T-helper 9 cell (primary cell): ENCODE results near the gene RAB1B.
A peak's percentile ranks its signal among the peaks of the same experiment; 100 is the strongest.

Source experiments
- DNase-seq: peaks from one replicate; pipeline ENCODE4 v3.0.0-alpha.2; 2020
- total RNA-seq, 2 donors: gene quantifications; one replicate each; lab custom pipeline; 2026; lab: John Stamatoyannopoulos, UW

The RAB1B gene
- 23.4 to 93.7 reads per million in 2 donors for total RNA-seq

DNA sequence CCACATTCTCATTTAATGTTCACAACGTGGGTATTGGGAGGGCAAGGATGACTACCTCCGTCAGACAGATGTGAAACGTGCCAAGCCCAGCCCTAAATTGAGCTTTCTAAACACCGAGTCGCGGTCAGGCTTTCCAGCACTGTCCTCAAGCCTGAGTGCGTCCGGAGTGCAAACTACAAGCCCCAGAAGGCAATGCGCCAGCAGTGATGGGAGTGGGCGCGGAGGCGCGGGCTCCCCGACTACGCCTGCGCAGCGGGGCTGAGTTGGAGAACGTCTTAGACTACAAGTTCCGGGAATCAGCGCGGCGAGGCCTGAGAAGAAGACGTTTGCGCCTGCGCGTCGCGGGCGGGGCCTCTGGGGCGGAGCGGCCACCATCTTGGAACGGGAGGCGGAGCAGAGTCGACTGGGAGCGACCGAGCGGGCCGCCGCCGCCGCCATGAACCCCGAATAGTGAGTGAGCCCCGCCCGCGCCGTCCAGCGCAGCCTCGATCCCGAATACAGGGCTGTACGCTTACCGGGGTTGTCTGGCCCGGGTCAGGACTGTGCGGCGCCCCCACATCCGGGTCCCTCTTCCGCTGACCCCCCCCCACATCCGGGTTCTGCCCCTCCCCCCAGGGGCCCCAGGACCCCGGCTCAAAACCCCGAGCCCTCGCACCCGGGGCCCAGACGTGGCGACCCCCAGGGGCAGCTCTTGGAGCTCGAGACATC, at the start of gene RAB1B:
Gene RAB1B, plus strand, starts transcription at position 396 of the 708 bp plus-strand sequence. Its CDS starts 41 bp downstream, at position 437.
- DNase-seq = peak; percentile 99

DNA sequence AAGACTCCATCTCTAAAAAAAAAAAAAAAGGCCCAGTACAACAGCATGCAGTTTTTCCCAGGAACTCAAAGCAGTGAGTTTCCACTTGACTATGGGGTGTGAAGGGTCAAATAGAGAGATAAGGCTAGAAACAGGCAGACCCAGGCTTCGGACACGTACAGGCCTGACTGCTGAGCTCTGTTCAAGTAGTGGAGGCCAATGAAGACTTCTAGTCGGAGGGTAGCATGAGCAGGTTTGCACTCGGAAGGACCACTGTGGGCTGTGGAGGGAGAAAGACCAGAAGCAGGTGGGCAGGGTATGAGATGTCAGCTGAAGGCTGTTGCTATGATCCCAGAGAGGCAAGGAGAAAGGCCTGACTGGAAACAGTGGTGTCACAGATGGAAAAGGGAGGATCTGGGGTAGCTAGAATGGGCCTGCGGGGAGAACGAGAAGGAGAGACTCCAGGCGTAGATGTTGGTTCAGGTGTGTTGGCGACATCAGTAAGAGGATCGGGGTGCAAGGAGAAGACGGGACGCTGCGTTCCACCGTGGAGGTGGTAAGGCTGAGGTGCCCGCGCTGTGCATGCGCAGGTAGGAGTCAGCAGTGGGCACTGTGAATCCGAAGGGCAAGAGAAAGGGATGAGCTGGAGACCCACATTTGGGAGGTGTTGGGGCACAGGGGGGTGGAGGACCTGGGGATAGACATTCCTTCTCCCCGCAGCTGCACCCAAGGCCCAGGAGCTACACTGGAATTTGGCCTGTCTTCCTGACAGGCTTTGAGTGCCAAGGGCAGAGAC, 49.4 kb upstream of the RAB1B start:
- no peak for DNase-seq

- no peak for DNase-seq
Measured at GRCh38 chr11:66219846-66220565, 48.4 kb upstream of the RAB1B start.

DNA sequence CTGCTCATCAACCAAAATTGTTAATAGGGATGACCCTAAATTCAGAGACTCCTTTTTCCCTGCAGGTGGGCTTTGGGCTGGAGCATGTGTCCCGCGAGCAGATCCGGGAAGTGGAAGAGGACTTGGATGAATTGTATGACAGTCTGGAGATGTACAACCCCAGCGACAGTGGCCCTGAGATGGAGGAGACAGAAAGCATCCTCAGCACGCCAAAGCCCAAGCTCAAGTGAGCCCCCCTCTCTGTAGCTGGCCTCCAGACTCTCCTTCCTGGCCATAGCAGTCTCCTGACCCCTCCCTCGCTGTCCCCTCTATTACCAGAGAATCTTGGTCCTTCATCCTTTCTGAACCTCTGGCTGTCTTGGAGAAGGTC, 47.9 kb upstream of the RAB1B start:
- no peak for DNase-seq

GRCh38 chr11:66221012-66221411, 47.4 kb upstream of the RAB1B start:
- no peak for DNase-seq

DNA sequence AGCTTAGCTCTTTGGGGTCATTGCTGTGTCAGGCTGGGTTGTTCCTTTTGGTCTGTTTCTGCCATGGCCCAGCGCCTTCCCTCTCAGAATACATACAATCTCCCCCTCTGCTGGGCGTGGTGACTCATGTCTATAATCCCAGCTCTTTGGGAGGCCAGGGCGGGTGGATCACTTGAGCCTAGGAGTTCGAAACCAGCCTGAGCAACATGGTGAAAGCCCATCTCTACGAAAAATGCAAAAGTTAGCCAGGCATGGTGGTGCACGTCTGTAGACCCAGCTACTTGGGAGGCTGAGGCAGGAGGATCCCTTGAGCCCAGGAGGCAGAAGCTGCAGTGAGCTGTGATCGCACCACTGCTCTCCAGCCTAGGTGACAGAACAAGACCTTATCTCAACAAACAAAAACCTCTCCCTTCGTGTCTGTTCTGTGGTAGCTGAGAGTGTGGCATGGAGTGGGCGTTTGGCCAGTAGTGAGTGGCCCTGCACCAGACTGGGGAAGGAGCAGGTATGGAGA, 46.7 kb upstream of the RAB1B start:
- DNase-seq = no peak

GRCh38 chr11:66222358-66223149, 45.9 kb upstream of the RAB1B start:
- peak; percentile 90 for DNase-seq

GRCh38 chr11:66224226-66224855, 44.1 kb upstream of the RAB1B start:
- DNase-seq = no peak

GRCh38 chr11:66225066-66225465, 43.4 kb upstream of the RAB1B start:
- DNase-seq = no peak

DNA sequence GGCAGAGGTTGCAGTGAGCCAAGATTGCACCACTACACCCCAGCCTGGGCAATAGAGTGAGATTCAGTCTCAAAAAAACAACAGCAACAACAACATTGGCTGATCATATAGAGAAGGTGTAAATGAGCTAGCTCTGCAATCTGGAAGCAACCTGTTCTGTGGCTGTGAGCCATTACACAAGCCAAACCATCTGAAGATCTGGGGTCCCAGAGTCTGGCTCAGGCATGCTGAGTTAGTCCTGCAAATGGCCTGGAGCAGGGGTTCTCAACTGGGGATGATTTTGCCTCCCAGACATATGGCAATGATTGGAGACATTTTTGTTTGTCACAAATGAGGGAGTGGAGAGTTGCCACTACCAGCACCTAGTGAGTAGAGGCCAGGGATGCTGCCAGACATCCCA, 42.3 kb upstream of the RAB1B start:
- no peak for DNase-seq

- no peak for DNase-seq
Measured at GRCh38 chr11:66227700-66228099, 40.7 kb upstream of the RAB1B start.

GRCh38 chr11:66228521-66228920, 39.9 kb upstream of the RAB1B start:
- DNase-seq = no peak

DNA sequence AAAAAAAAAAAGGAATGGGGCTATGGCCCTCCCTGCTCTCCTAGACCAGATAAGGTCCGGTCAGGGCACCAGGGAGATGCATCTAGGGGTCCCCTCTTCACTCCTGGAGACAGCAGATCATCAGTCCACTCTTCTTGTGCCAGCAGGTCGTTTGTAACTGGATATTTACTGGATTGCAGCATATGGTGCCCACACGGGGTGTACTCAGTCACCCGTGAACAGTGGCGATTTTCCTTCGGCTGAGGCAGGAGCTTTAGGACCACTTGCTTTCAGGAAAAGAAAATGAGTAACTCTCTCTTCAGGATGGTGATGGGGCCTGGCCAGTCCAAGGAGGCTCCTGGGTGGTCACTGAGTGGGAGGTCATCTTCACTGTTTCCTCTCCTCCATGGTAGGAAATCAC, 38.3 kb upstream of the RAB1B start:
- no peak for DNase-seq

GRCh38 chr11:66230978-66231377, 37.5 kb upstream of the RAB1B start:
- DNase-seq = no peak

GRCh38 chr11:66231561-66231960, 36.9 kb upstream of the RAB1B start:
- no peak for DNase-seq

GRCh38 chr11:66232769-66233168, 35.7 kb upstream of the RAB1B start:
- no peak for DNase-seq

DNA sequence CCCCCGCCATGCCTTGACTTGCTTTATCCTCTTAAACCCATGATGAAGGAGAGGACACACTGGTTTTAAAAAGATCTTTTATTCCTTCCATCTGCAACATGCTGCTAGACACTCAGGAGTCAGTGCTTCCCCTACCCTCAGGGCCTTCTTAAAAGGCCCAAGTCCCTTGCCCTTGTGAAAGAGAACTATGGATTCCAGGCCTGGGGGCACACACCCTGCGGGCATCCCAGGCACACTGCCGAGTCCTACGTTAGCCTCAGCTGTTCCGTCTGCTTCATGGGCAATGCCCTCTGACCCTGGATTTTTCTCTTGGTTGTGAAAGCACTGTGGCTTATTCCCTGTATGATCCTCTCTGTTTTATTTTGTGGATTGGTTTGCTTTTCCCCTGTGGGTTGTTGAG, 35.1 kb upstream of the RAB1B start:
- no peak for DNase-seq

GRCh38 chr11:66235141-66235540, 33.3 kb upstream of the RAB1B start:
- DNase-seq = no peak

DNA sequence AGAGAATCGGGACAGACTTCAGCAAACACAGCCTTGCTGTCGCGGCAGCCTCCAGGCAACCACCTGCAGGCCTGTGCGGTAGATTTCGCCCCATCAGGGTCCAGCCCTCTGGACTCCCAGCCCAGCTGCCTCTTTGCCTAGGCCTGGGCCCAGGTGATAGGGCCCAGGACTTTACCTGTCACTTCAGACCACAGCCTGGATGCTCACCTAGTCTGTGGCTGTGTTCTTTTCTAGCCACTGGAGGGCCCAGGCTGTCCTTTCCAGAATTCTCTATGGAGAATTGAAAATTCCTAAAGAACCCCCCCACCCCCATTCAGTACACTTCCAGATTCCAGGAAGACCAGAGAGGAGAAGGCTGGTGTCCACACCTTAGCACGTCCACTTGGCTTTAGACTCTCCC, 30.6 kb upstream of the RAB1B start:
- no peak for DNase-seq

DNA sequence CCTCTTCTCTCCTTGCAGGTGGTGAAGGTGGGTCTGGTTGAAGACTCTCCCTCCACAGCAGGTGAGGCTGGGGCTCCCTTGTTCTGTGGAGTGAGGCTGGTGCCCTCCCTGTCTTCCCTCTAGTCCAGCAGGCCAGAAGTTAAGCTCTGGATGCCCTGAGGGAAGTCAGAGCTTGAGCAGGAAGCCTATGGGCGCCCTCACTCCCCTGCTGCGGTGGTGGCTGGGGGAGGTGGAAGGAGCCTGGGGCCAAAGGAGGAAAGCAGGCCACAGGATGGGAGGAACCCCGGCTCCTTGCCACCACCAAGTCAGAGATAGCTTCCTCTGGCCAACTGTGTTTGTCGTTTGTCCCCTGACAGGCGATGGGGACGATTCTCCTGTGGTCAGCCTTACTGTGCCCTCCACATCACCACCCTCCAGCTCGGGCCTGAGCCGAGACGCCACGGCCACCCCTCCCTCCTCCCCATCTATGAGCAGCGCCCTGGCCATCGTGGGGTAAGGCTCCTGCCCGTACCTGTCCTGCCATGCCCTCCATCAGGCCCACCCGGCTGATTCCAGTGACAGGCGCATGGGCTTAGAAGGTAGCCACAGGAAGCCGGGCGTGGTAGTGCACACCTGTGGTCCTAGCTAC, 29.5 kb upstream of the RAB1B start:
- no peak for DNase-seq

GRCh38 chr11:66239511-66239910, 28.9 kb upstream of the RAB1B start:
- no peak for DNase-seq
